Stimulated activated naive CD8-positive, alpha-beta T cell treated with anti-CD3 and anti-CD28 coated beads, Interleukin-15, amount 100 ng/mL, for 72 hours (primary cell): ENCODE measurements around the gene MTMR12.
"Not testable (repeated sequence)": the region's sequence is repeated elsewhere in the genome, so short reads cannot be mapped to it uniquely, and the experiment has no call there.

ENCODE experiments used
- ATAC-seq: fragments of 150-1000 bp; cut with Tn5 transposase; 2 replicates; pipeline ENCODE4 v1.10.0; 2021; ENCODE audit warnings: mild to moderate bottlenecking, moderate library complexity
- DNase-seq, 2 donors: peaks; one replicate each; pipeline ENCODE4 v3.0.0; 2021 to 2022
- H3K27ac Mint-ChIP-seq, 2 donors: one replicate each; pipeline ENCODE4 v1.8.0; 2022; ENCODE audit warnings: mild to moderate bottlenecking in 2 of 2, mixed read lengths in 2 of 2, moderate library complexity in 2 of 2
- H3K27me3 Mint-ChIP-seq: one replicate; pipeline ENCODE4 v1.8.0; 2022; ENCODE audit warnings: mixed read lengths
- H3K4me1 Mint-ChIP-seq: one replicate; pipeline ENCODE4 v1.8.0; 2022; ENCODE audit warnings: mild to moderate bottlenecking, mixed read lengths
- H3K4me3 Mint-ChIP-seq, 2 donors: one replicate each; pipeline ENCODE4 v1.8.0; 2022; ENCODE audit warnings: mild to moderate bottlenecking in 2 of 2, mixed read lengths in 2 of 2, moderate library complexity in 1 of 2
- H3K9me3 Mint-ChIP-seq, 2 donors: one replicate each; pipeline ENCODE4 v1.8.0; 2022; ENCODE audit warnings: mixed read lengths in 2 of 2

Gene MTMR12

DNA sequence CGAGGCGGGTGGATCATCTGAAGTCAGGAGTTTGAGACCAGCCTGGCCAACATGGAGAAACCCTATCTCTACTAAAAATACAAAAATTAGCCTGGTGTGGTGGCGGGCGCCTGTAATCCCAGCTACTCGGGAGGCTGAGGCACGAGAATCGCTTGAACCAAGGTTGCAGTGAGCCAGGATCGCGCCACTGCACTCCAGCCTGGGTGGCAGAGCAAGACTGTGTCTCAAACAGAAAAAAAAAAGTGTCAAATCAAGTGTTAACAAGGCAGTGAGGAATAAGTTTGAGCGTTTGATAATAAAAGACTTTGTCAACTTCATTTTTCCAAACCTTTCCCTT, 1.4 kb upstream of the MTMR12 start:
- not testable (repeated sequence) for ATAC-seq, DNase-seq, H3K27ac Mint-ChIP-seq, H3K9me3 Mint-ChIP-seq, H3K27me3 Mint-ChIP-seq
- peaks cover 30% of the 10 kb centered on the region for H3K4me1 Mint-ChIP-seq
- H3K4me3 Mint-ChIP-seq: peak overlapping the region; percentile 30 to 39

DNA sequence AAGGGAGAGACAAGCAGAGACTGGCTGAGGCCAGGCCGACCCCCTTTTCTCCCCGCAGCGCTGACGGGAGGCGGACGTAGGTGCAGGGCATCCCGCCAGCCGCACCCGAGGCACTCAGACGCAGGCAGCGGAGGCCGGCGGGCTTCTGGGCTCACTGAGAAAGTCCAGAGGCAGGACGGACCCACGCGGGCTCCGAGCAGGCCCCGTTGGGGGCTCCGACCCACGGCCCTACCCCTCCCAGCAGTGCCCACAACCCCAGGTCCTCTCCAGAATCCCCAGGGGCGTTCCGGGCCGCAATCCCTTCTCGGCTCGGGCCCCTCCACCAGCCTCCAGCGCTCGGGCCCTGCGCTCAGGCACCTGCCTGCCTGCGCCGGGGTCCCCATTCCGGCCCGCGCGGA, 543 bp downstream of the MTMR12 start:
- H3K4me1 Mint-ChIP-seq: peaks cover 39% of the 10 kb centered on the region
- H3K27ac Mint-ChIP-seq: peak overlapping the region; percentile 86 to 92
- DNase-seq (peak; percentile 56 to 62), ATAC-seq (peak; percentile 50)
- peak overlapping the region; percentile 87 to 88 for H3K4me3 Mint-ChIP-seq
- H3K27me3 Mint-ChIP-seq: no peaks in the 10 kb centered on the region
- no peaks in the 10 kb centered on the region for H3K9me3 Mint-ChIP-seq

DNA sequence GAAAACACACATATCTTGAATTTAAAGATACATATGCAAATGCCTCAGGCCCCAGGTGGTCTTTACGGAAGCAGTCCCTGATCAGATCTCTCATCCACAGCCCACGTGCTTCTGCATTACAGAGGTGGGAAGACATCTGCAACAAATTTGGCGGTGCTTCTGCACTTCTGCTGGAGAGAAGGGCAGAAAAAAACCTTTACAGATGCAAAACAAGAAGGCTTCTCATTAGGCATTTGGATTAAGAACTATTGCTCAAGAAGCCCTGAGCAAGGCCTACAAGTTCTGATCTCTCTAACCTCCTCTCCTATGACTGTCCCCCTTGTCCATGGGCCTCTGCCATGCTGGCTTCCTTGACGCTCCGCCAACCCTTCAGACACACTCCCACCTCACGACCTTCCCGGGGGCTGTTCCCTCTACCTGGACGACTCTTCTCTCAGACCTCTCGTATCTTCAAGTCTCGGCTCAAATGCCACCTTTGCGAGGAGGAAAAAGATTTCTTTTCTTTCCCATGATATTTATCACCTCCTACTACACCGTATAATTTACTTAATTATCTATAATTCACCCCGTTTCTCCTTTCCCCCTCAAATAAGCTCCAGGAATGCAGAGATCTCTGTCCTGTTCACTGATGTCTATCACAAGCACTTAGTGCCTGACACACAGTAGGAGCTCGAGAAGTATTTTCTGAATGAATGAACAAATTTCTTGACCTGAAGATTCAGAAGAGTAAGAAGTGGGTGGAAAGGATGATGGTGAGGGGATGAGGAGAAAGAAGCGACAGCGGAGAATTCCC, 1.1 kb downstream of the MTMR12 start:
- ATAC-seq (no peak), DNase-seq (no peak)
- Mint-ChIP-seq H3K4me1 (peaks cover 41% of the 10 kb centered on the region), H3K9me3 (no peaks in the 10 kb centered on the region), H3K4me3 (peak overlapping the region; percentile 87 to 88), H3K27me3 (no peaks in the 10 kb centered on the region), H3K27ac (peak overlapping the region; percentile 86 to 92)

DNA sequence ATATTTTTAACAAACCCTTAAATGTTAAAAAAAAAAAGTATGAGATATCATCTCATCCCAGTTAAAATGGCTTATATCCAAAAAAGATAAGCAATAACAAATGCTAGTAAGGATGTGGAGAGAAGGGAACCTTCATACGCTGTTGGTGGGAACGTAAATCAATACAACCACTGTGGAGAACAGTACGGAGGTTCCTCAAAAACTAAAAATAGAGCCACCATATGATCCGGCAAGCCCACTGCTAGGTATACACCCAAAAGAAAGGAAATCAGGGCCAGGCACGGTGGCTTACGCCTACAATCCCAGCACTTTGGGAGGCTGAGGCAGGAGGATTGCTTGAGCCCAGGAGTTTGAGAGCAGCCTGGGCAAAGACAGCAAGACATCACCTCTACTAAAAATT, 3.0 kb downstream of the MTMR12 start:
- DNase-seq (no peak), ATAC-seq (no peak)
- Mint-ChIP-seq H3K9me3 (no peaks in the 10 kb centered on the region), H3K4me1 (peaks cover 46% of the 10 kb centered on the region), H3K4me3 (no peak overlapping the region), H3K27ac (no peak overlapping the region), H3K27me3 (no peaks in the 10 kb centered on the region)

DNA sequence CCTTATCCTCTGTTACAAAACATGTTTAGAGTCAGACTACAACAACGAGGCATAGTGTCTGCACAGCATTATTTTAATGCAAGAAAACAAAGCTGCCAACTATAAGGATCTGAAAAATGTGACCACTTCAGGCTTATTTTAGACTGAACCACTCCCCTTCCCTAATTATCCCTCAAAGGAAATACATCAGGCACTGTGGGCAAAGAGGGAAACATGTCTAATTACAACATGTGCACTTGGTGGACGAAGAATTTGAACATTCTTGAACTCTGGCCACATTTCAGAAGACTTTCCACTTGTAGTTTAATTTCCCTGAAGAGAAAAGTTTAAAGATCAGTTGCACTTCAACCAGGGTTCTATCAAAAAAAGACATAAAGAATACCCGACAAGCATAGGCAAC, 3.8 kb downstream of the MTMR12 start:
- Mint-ChIP-seq H3K27ac (no peak overlapping the region), H3K4me3 (no peak overlapping the region), H3K9me3 (no peaks in the 10 kb centered on the region), H3K27me3 (no peaks in the 10 kb centered on the region), H3K4me1 (peaks cover 54% of the 10 kb centered on the region)
- DNase-seq (no peak), ATAC-seq (no peak)

DNA sequence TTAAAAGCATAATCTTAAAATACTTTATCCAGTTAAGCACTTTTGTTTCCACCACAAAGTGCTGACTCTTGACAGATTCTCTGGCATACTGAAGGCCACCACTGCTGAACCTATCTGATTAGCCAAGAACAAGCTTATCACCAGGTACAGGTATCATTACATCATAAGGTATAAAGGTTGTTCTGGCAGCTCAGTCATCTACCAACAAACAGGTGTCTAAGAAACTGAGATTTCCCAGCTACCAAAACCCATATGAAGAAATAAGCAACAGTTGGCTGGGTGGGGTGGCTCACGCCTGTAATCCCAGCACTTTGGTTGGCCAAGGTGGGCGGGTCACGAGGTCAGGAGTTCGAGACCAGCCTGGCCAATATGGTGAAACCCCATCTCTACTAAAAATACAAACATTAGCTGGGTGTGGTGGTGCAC, 5.0 kb downstream of the MTMR12 start:
- H3K9me3 Mint-ChIP-seq: no peaks in the 10 kb centered on the region
- DNase-seq (no peak), ATAC-seq (no peak)
- H3K27ac Mint-ChIP-seq: no peak overlapping the region
- H3K4me1 Mint-ChIP-seq: peaks cover 65% of the 10 kb centered on the region
- H3K4me3 Mint-ChIP-seq: no peak overlapping the region
- H3K27me3 Mint-ChIP-seq: no peaks in the 10 kb centered on the region

DNA sequence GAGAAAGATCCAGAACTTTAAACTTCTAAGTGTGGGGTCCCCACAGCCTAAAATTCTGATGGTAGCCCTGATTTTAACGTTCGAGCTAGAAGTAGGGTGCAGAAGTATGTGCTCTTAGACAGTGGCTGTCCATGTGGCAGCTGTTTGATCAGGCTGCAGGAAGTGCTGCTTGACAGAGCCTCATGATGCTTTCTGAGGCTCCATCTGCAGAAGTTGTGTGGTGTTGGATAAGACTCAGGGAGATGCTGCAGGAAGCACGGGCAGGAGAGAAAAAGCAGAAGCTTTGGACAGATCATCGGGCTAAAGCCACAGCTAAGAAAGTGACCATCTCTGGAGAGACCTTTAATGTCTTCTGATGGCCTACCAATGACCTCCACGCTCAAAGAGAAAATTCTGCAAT, 8.1 kb downstream of the MTMR12 start:
- Mint-ChIP-seq H3K27me3 (no peaks in the 10 kb centered on the region), H3K4me1 (peaks cover 66% of the 10 kb centered on the region), H3K4me3 (no peak overlapping the region), H3K27ac (peak overlapping the region in 1 of 2 donors; percentile 36), H3K9me3 (no peaks in the 10 kb centered on the region)
- DNase-seq (no peak), ATAC-seq (no peak)

DNA sequence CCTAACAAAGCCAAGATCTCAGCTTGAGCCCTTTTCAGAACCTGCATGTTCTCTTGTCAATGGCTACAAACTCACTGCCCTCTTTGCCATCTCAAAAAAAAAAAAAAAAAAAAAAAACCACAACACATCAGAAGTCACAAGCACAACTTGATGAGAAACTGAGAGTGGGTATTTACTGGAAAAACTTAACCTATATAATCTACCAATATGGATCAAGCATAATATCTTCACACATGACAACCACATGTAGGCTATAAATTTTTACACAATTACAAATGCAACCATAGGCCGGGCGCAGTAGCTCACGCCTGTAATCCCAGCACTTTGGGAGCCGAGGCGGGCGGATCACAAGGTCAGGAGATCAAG, 9.0 kb downstream of the MTMR12 start:
- Mint-ChIP-seq H3K27ac (peak overlapping the region in 1 of 2 donors; percentile 59), H3K27me3 (no peaks in the 10 kb centered on the region), H3K4me3 (no peak overlapping the region), H3K4me1 (peaks cover 66% of the 10 kb centered on the region), H3K9me3 (no peaks in the 10 kb centered on the region)
- ATAC-seq: no peak
- DNase-seq: no peak

DNA sequence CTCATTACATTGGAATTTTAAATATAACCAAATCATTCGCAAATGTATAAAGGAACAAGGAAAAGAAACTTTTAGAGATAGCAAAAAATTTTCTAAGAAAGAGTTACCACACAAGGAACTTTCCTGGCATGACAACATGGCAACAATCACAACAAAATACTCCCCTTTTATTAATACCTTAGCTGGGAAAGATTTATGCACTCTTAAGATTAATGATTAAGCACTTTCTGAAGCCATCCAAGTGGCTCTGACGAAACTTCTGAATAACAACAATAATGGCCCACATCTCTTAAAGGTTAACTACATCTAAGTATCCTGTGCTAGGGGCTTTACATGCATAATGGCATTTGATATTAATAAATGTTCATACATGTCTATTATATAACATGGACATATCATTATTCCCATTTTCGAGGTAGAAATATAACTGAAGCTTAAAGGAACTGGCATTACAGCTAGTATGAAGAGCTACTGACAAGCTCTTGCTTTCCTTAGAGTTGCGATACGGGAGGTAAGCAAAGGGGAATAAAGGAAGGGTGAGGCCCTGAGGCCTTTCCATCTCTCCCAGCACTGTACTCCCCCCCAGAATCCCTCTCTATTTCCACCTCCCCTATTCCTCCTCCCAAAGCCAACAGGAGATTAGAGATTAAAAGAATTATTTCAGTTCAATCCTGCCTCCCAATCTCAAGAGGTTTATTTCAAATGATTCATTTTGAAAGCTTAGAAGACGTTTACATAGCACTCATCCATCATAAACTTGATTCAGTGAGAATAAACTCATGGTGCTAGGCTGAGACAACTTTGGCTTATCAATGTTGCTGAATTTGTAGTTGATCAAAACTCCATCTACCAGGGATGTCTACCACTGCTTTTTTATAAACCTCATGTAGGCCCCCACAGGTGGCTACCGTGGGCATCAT, 9.6 kb downstream of the MTMR12 start:
- H3K27ac Mint-ChIP-seq: no peak overlapping the region
- ATAC-seq (no peak), DNase-seq (no peak)
- H3K27me3 Mint-ChIP-seq: no peaks in the 10 kb centered on the region
- peaks cover 71% of the 10 kb centered on the region for H3K4me1 Mint-ChIP-seq
- H3K9me3 Mint-ChIP-seq: no peaks in the 10 kb centered on the region
- no peak overlapping the region for H3K4me3 Mint-ChIP-seq

DNA sequence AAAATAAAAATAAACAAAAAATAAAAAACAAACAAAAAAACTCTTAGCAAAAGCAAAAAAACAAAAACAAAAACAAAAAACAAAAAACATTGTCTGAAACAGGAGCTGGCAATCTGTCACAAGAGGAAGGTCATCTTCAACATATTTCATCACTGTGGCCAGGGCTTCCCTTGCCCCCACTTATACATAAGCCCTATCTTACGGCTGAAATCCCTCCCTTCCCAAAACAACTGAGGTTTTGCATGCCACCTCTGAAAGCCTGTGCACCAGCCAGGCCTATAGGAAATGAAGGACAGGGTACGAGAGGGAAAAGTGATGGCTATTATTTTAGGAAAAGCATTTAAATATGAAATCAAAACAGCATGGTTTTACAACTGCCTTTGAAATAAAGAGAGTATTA, 10.8 kb downstream of the MTMR12 start:
- no peak overlapping the region for H3K4me3 Mint-ChIP-seq
- no peak for ATAC-seq
- no peak for DNase-seq
- H3K4me1 Mint-ChIP-seq: peaks cover 77% of the 10 kb centered on the region
- no peaks in the 10 kb centered on the region for H3K27me3 Mint-ChIP-seq
- H3K27ac Mint-ChIP-seq: no peak overlapping the region
- H3K9me3 Mint-ChIP-seq: no peaks in the 10 kb centered on the region

DNA sequence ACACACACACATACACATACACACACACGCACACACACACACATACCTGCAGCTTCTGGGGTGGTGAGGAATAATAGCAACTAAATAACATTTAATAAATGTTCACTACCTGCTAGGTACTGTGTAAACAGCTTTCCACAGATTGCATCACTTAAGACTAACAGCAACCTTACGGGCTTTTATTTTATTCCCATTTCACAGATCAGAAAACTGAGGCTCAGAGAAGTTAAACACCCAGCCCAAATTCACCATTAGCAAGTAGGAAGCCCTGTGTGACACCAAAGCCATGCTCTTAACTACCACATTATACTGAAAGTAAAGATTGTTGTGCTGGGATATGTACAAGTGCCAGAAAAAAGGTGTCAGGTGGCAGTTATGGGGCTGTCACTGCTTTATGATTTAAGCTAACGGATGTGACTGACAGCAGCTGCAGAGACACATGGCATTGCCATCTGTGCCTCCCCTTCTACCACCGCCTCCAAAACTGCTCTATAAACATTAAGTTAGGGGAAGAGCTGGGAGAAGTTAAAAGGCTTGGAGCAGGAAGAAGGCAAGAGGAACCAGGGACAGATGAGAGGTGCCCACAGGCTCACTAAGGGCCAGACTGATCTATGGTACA, 13.6 kb downstream of the MTMR12 start:
- H3K9me3 Mint-ChIP-seq: no peaks in the 10 kb centered on the region
- no peak overlapping the region for H3K4me3 Mint-ChIP-seq
- ATAC-seq (no peak), DNase-seq (no peak)
- H3K4me1 Mint-ChIP-seq: peaks cover 67% of the 10 kb centered on the region
- H3K27ac Mint-ChIP-seq: peak overlapping the region; percentile 50 to 55
- H3K27me3 Mint-ChIP-seq: no peaks in the 10 kb centered on the region

DNA sequence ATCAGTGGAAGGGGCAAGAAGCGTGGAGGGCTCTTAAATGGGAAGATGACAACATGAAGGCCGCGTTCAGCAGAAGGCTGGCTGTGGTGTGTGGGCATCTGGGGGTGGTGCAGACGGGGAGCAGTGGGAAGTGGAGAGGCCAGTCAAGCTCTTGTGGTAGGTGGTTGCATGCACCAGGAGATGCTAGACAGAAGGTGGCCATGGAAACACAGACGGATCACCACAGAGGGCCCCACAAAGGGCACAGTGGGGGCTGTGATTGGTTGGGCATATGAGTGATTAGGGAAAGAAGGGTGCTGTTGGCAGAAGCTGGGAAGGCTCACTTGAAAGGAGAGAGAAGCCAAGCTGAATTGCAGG, 14.7 kb downstream of the MTMR12 start:
- no peaks in the 10 kb centered on the region for H3K27me3 Mint-ChIP-seq
- ATAC-seq (peak; percentile 92), DNase-seq (peak in 1 of 2 donors; percentile 39)
- H3K4me3 Mint-ChIP-seq: peak overlapping the region; percentile 44 to 53
- H3K9me3 Mint-ChIP-seq: no peaks in the 10 kb centered on the region
- peaks cover 56% of the 10 kb centered on the region for H3K4me1 Mint-ChIP-seq
- peak overlapping the region; percentile 20 to 79 for H3K27ac Mint-ChIP-seq

DNA sequence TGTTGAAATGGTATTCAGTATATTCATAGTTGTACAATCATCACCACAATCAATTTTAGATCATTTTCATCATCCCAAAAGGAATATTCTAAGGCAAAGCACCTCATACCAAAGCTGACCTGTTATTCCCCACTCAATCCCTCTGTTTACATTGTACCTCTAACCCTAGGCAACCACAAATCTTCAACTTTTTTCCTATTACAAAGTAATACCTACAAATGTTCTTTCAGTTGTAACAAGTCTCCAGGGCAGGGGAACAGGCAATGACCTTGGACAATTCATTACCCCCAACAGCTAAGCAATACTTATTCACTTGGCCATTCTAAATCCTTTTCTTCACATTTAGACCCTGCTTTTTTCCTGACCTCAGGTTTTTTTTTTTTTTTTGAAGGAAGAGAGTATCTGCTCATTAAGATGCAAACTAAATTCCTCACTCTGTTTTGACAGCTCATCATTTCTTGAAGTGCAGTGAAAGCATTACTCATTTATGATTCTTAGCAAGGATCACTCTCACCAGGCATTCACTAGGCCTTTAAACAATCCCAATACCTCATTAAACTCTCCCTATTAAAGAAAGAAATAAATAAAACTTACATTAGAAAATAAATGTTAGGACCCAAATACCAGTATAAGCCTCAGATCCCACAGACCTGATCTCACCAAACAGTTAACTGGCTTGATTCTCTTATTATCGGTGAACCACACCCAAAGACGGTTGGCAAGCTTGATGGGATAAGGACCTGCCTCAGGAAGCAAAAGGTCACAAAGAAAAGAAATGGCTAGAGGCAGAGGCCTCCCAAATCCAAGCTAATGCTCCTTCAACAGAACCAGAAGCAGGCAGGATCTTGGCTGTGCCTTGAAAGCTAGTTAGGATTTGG, 15.3 kb downstream of the MTMR12 start:
- Mint-ChIP-seq H3K4me1 (peaks cover 50% of the 10 kb centered on the region), H3K9me3 (no peaks in the 10 kb centered on the region), H3K27ac (peak overlapping the region; percentile 20 to 79), H3K4me3 (peak overlapping the region; percentile 44 to 53), H3K27me3 (no peaks in the 10 kb centered on the region)
- DNase-seq: no peak
- peak; percentile 56 for ATAC-seq

DNA sequence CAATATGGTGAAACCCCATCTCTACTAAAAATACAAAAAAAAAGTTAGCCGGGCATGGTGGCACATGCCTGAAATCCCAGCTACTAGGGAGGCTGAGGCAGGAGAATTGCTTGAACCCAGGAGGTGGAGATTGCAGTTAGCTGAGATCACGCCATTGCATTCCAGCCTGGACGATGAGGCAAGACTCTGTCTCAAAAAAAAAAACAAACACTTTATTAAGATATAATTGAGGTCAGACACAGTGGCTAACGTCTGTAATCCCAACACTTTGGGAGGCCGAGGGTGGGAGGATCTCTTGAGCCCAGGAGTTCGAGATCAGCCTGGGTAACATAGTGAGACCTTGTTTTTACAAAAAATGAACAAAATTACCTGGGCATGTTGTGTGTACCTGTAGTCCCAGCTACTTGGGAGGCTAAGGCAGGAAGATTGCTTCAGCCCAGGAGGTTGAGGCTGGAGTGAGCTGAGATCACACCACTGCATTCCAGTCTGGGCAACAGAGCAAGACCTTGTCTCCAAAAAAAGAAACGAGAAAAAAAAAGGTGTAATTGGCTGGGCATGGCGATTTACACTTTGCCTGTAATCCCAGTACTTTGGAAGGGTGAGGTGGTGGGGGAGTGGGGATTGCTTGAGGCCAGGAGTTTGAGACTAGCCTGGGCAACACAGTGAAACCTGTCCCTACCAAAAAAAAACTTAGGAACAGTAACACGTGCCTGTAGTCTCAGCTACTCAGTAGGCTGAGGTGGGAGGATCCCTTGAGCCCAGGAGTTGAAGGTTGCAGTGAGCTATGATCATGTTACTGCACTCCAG, 16.6 kb downstream of the MTMR12 start:
- H3K4me3 Mint-ChIP-seq, ATAC-seq, H3K27me3 Mint-ChIP-seq, H3K9me3 Mint-ChIP-seq, DNase-seq: not testable (repeated sequence)
- peaks cover 46% of the 10 kb centered on the region for H3K4me1 Mint-ChIP-seq
- peak overlapping the region in 1 of 2 donors; percentile 89 for H3K27ac Mint-ChIP-seq
